Activated T-cell treated with anti-CD3 and anti-CD28 coated beads, Interleukin-2, amount 50 U/mL, for 4 hours (primary cell): ENCODE results near the gene CD53. TPM values are rescaled to one million over a fixed set of nuclear protein-coding genes. Genes with fewer than 3 reads are reported as not detected.
"Not testable (repeated sequence)": the region's sequence is repeated elsewhere in the genome, so short reads cannot be mapped to it uniquely, and the experiment has no call there.

ENCODE experiments used
- ATAC-seq, 2 donors: fragments of 200-7000 bp; cut with Tn5 transposase; one replicate each; pipeline ENCODE4 v1.10.0; 2021
- DNase-seq: peaks from one replicate; pipeline ENCODE4 v3.0.0-alpha.2; 2020
- H3K27me3 Mint-ChIP-seq: one replicate; pipeline ENCODE4 v1.8.0; 2021; ENCODE audit warnings: low read depth, mixed read lengths
- H3K36me3 Mint-ChIP-seq: one replicate; pipeline ENCODE4 v1.8.0; 2022; ENCODE audit warnings: mixed read lengths; ENCODE audit not compliant: insufficient read depth
- H3K4me1 Mint-ChIP-seq: one replicate; pipeline ENCODE4 v1.8.0; 2021; ENCODE audit warnings: low read depth, mixed read lengths
- H3K4me3 Mint-ChIP-seq: one replicate; pipeline ENCODE4 v1.8.0; 2021; ENCODE audit warnings: mild to moderate bottlenecking, moderate library complexity, mixed read lengths
- H3K9me3 Mint-ChIP-seq: one replicate; pipeline ENCODE4 v1.8.0; 2021; ENCODE audit warnings: mixed read lengths
- total RNA-seq, 3 donors: library from RNA; stranded (reverse); gene quantifications; one replicate each; pipeline ENCODE4 v1.2.1, GENCODE V29; 2021

The CD53 gene
- total RNA-seq, result 100 to 1,000 TPM; 163 to 217 (median 190) TPM

GRCh38 chr1:110872745-110873720 is at the start of gene CD53:
Gene CD53, plus strand, starts transcription at chr1:110873148. Its CDS starts 18,261 bp downstream, at chr1:110891409.
- DNase-seq (peak; percentile 27), ATAC-seq (peak; percentile 39 to 41)
- Mint-ChIP-seq H3K4me1 (peaks cover 54% of the 10 kb centered on the region), H3K4me3 (peak within 1 kb of the TSS; percentile 98), H3K27me3 (no peaks in the 10 kb centered on the region), H3K9me3 (peaks cover 1% of the 10 kb centered on the region), H3K36me3 (peaks cover 20% of the 10 kb centered on the region)

- Mint-ChIP-seq H3K9me3 (peaks cover 5% of the 10 kb centered on the region), H3K36me3 (no peaks in the 10 kb centered on the region), H3K4me1 (no peaks in the 10 kb centered on the region), H3K27me3 (peaks cover 4% of the 10 kb centered on the region), H3K4me3 (no peak overlapping the region)
- DNase-seq (no peak), ATAC-seq (no peak)
Observed at GRCh38 chr1:110824192-110824591, 48.8 kb upstream of the CD53 start.

GRCh38 chr1:110829955-110830553 is 42.9 kb upstream of the CD53 start:
- Mint-ChIP-seq H3K9me3 (no peaks in the 10 kb centered on the region), H3K27me3 (peaks cover 11% of the 10 kb centered on the region), H3K36me3 (no peaks in the 10 kb centered on the region), H3K4me3 (no peak overlapping the region), H3K4me1 (peaks cover 1% of the 10 kb centered on the region)
- ATAC-seq, result peak; percentile 87 to 88
- peak; percentile 7 for DNase-seq

GRCh38 chr1:110833779-110834178 is 39.2 kb upstream of the CD53 start:
- DNase-seq, ATAC-seq, H3K36me3 Mint-ChIP-seq, H3K27me3 Mint-ChIP-seq, H3K4me1 Mint-ChIP-seq, H3K4me3 Mint-ChIP-seq, H3K9me3 Mint-ChIP-seq: not testable (repeated sequence)

- ATAC-seq (no peak), DNase-seq (no peak)
- H3K9me3 Mint-ChIP-seq, result peaks cover 4% of the 10 kb centered on the region
- H3K27me3 Mint-ChIP-seq, result peaks cover 2% of the 10 kb centered on the region
- no peak overlapping the region for H3K4me3 Mint-ChIP-seq
- no peaks in the 10 kb centered on the region for H3K36me3 Mint-ChIP-seq
- H3K4me1 Mint-ChIP-seq, result peaks cover 2% of the 10 kb centered on the region
Observed at GRCh38 chr1:110846861-110847260, 26.1 kb upstream of the CD53 start.

GRCh38 chr1:110850145-110850544 is 22.8 kb upstream of the CD53 start:
- ATAC-seq, result no peak
- Mint-ChIP-seq H3K4me1 (peaks cover 4% of the 10 kb centered on the region), H3K27me3 (peaks cover 8% of the 10 kb centered on the region), H3K9me3 (no peaks in the 10 kb centered on the region), H3K4me3 (no peak overlapping the region), H3K36me3 (no peaks in the 10 kb centered on the region)
- DNase-seq, result no peak

GRCh38 chr1:110850627-110851026 is 22.3 kb upstream of the CD53 start:
- Mint-ChIP-seq H3K27me3 (peaks cover 8% of the 10 kb centered on the region), H3K4me1 (peaks cover 4% of the 10 kb centered on the region), H3K36me3 (no peaks in the 10 kb centered on the region), H3K4me3 (no peak overlapping the region), H3K9me3 (no peaks in the 10 kb centered on the region)
- DNase-seq (no peak), ATAC-seq (no peak)

GRCh38 chr1:110853135-110853534 is 19.8 kb upstream of the CD53 start:
- peaks cover 8% of the 10 kb centered on the region for H3K27me3 Mint-ChIP-seq
- H3K9me3 Mint-ChIP-seq, result no peaks in the 10 kb centered on the region
- H3K36me3 Mint-ChIP-seq, result no peaks in the 10 kb centered on the region
- H3K4me1 Mint-ChIP-seq, result peaks cover 7% of the 10 kb centered on the region
- ATAC-seq (no peak), DNase-seq (no peak)
- H3K4me3 Mint-ChIP-seq, result no peak overlapping the region

GRCh38 chr1:110856410-110856809 is 16.5 kb upstream of the CD53 start:
- H3K27me3 Mint-ChIP-seq, result peaks cover 8% of the 10 kb centered on the region
- H3K4me1 Mint-ChIP-seq, result peaks cover 17% of the 10 kb centered on the region
- no peak for ATAC-seq
- no peak overlapping the region for H3K4me3 Mint-ChIP-seq
- no peak for DNase-seq
- H3K9me3 Mint-ChIP-seq, result no peaks in the 10 kb centered on the region
- no peaks in the 10 kb centered on the region for H3K36me3 Mint-ChIP-seq

- Mint-ChIP-seq H3K36me3 (no peaks in the 10 kb centered on the region), H3K4me1 (peaks cover 16% of the 10 kb centered on the region), H3K4me3 (no peak overlapping the region), H3K9me3 (peaks cover 8% of the 10 kb centered on the region), H3K27me3 (peaks cover 8% of the 10 kb centered on the region)
- ATAC-seq (peak; percentile 72 to 75), DNase-seq (no peak)
Observed at GRCh38 chr1:110857964-110858948, 14.7 kb upstream of the CD53 start.

GRCh38 chr1:110859062-110859461 is 13.9 kb upstream of the CD53 start:
- DNase-seq, result no peak
- H3K27me3 Mint-ChIP-seq, result peaks cover 8% of the 10 kb centered on the region
- H3K9me3 Mint-ChIP-seq, result peaks cover 8% of the 10 kb centered on the region
- H3K4me1 Mint-ChIP-seq, result peaks cover 18% of the 10 kb centered on the region
- H3K36me3 Mint-ChIP-seq, result no peaks in the 10 kb centered on the region
- ATAC-seq, result no peak
- H3K4me3 Mint-ChIP-seq, result no peak overlapping the region

GRCh38 chr1:110860174-110860573 is 12.8 kb upstream of the CD53 start:
- Mint-ChIP-seq H3K36me3 (peaks cover 7% of the 10 kb centered on the region), H3K4me1 (peaks cover 18% of the 10 kb centered on the region), H3K4me3 (no peak overlapping the region), H3K9me3 (peaks cover 17% of the 10 kb centered on the region), H3K27me3 (no peaks in the 10 kb centered on the region)
- ATAC-seq (peak; percentile 89), DNase-seq (no peak)

- ATAC-seq, H3K36me3 Mint-ChIP-seq, DNase-seq, H3K27me3 Mint-ChIP-seq, H3K4me3 Mint-ChIP-seq: not testable (repeated sequence)
- H3K4me1 Mint-ChIP-seq, result peaks cover 18% of the 10 kb centered on the region
- H3K9me3 Mint-ChIP-seq, result peaks cover 22% of the 10 kb centered on the region
Observed at GRCh38 chr1:110860620-110861019, 12.3 kb upstream of the CD53 start.

- not testable (repeated sequence) for ATAC-seq, H3K4me3 Mint-ChIP-seq, H3K27me3 Mint-ChIP-seq, H3K36me3 Mint-ChIP-seq, DNase-seq
- peaks cover 35% of the 10 kb centered on the region for H3K9me3 Mint-ChIP-seq
- H3K4me1 Mint-ChIP-seq, result peaks cover 15% of the 10 kb centered on the region
Observed at GRCh38 chr1:110861942-110862341, 11.0 kb upstream of the CD53 start.
